Endothelial cell of umbilical vein (primary cell): ENCODE measurements around the gene INPP5B. TPM values are rescaled to one million over a fixed set of nuclear protein-coding genes. Genes with fewer than 3 reads are reported as not detected.

Experiments used
- BruUV-seq: library from RNA; stranded (reverse); fragments of 400-500 nt; replicated peaks from 2 replicates; lab custom pipeline; 2021; lab: Mats Ljungman, UMichigan
- CTCF ChIA-PET: fragments of 300-600, 350-600 bp; sonication (Branson Sonifier 250); formaldehyde crosslinking; loops from one replicate; lab custom pipeline; 2021; ENCODE audit warnings: antibody characterized with exemption, inconsistent platforms; lab: Charles Lee
- POLR2A ChIA-PET: fragments of 300-600, 350-600 bp; sonication (Branson Sonifier 250); formaldehyde crosslinking; loops from one replicate; lab custom pipeline; 2021; ENCODE audit warnings: antibody characterized with exemption, inconsistent platforms; lab: Charles Lee
- DNase-seq: peaks from one replicate; pipeline ENCODE4 v3.0.0-alpha.2; 2011; ENCODE audit warnings: low read depth, low spot score
- FAIRE-seq: peaks from 2 replicates; lab custom pipeline; 2011; peaks lifted over from hg19 to GRCh38; lab: Jason Lieb, UNC
- H2AFZ ChIP-seq: 2 replicates; pipeline ENCODE4 v1.6.0; 2012; ENCODE audit warnings: low read depth, low read length, control low read depth, inconsistent platforms
- H3K27ac ChIP-seq: 2 replicates; pipeline ENCODE4 v1.5.1; 2011; ENCODE audit warnings: low read depth, mild to moderate bottlenecking, control low read depth, low read length, moderate library complexity; ENCODE audit not compliant: insufficient read depth
- H3K27me3 ChIP-seq, 2 experiments: 2 replicates each; pipeline versions ENCODE4 v1.6.0 to v1.6.1; 2011; ENCODE audit warnings: low read length in 2 of 2, mixed read lengths in 1 of 2; ENCODE audit not compliant: control insufficient read depth in 2 of 2, insufficient read depth in 2 of 2
- H3K36me3 ChIP-seq, 2 experiments: 2 replicates in 1 of 2; 3 replicates in 1 of 2; pipeline ENCODE4 v1.5.1; 2011; ENCODE audit warnings: low read length in 2 of 2, mild to moderate bottlenecking in 1 of 2, moderate library complexity in 1 of 2; ENCODE audit not compliant: control insufficient read depth in 2 of 2, insufficient read depth in 2 of 2; ENCODE audit errors: extremely low read depth in 1 of 2
- H3K4me1 ChIP-seq: 3 replicates; pipeline ENCODE4 v1.5.1; 2011; ENCODE audit warnings: mild to moderate bottlenecking, low read length; ENCODE audit not compliant: control insufficient read depth, insufficient read depth; ENCODE audit errors: extremely low read depth
- H3K4me2 ChIP-seq: 2 replicates; pipeline ENCODE4 v1.6.1; 2011; ENCODE audit warnings: low read length, control low read depth, mixed read lengths; ENCODE audit not compliant: insufficient read depth
- H3K4me3 ChIP-seq, 3 experiments: fragments of 200-600 bp in 1 of 3; sonication (generic), shearing (Covaris generic) in 1 of 3; replicated peaks in 1 of 3; 2 replicates each; pipeline ENCODE4 v1.5.1; 2011 to 2016; ENCODE audit warnings: control low read depth in 3 of 3, low read length in 3 of 3, mild to moderate bottlenecking in 2 of 3, inconsistent platforms in 1 of 3, low read depth in 1 of 3, moderate library complexity in 1 of 3; ENCODE audit not compliant: insufficient read depth in 1 of 3
- H3K79me2 ChIP-seq: 2 replicates; pipeline ENCODE4 v1.6.0; 2012; ENCODE audit warnings: low read length, inconsistent platforms; ENCODE audit not compliant: control insufficient read depth, insufficient read depth
- H3K9ac ChIP-seq: replicated peaks from 2 replicates; pipeline ENCODE3; 2011; ENCODE audit warnings: low read length, control low read depth; ENCODE audit not compliant: insufficient read depth; ENCODE audit errors: extremely low read depth
- H3K9me1 ChIP-seq: replicated peaks from 3 replicates; pipeline ENCODE4 v1.6.0; 2011; ENCODE audit warnings: mild to moderate bottlenecking, low read length; ENCODE audit not compliant: control insufficient read depth, insufficient read depth; ENCODE audit errors: extremely low read depth
- H3K9me3 ChIP-seq: replicated peaks from 2 replicates; pipeline ENCODE4 v1.5.1; 2012; ENCODE audit warnings: low read length, inconsistent platforms; ENCODE audit not compliant: control insufficient read depth, insufficient read depth
- H4K20me1 ChIP-seq: replicated peaks from 2 replicates; pipeline ENCODE3; 2011; ENCODE audit warnings: mild to moderate bottlenecking, low read length; ENCODE audit not compliant: control insufficient read depth, insufficient read depth; ENCODE audit errors: extremely low read depth
- EZH2 ChIP-seq: IDR thresholded peaks from 2 replicates; pipeline ENCODE4 v1.6.1; 2012; ENCODE audit warnings: borderline replicate concordance, low read depth, mild to moderate bottlenecking, moderate library complexity, low read length, inconsistent platforms; ENCODE audit not compliant: severe bottlenecking
- FOS ChIP-seq: IDR thresholded peaks from 2 replicates; pipeline ENCODE4 v1.6.1; 2011; ENCODE audit warnings: mild to moderate bottlenecking, low read length, moderate library complexity, borderline replicate concordance; ENCODE audit not compliant: insufficient read depth
- GATA2 ChIP-seq: IDR thresholded peaks from 2 replicates; pipeline ENCODE4 v1.7.0; 2011; ENCODE audit warnings: low read depth, mild to moderate bottlenecking, moderate library complexity, mixed read lengths, low read length; ENCODE audit not compliant: insufficient read length, insufficient read depth
- JUN ChIP-seq: IDR thresholded peaks from 2 replicates; pipeline ENCODE4 v1.6.1; 2011; ENCODE audit warnings: borderline replicate concordance, low read depth; ENCODE audit not compliant: insufficient read length, insufficient read depth
- MYC ChIP-seq: IDR thresholded peaks from one replicate; pipeline ENCODE4 v1.6.1; 2011; ENCODE audit warnings: mild to moderate bottlenecking, low read depth, low read length
- POLR2A ChIP-seq: IDR thresholded peaks from 2 replicates; pipeline ENCODE4 v1.6.1; 2012; ENCODE audit warnings: low read depth, mild to moderate bottlenecking, control low read depth, low read length
- POLR2AphosphoS5 ChIP-seq: IDR thresholded peaks from 2 replicates; pipeline ENCODE4 v1.6.1; 2012; ENCODE audit warnings: low read depth, mild to moderate bottlenecking, control low read depth, low read length, moderate library complexity; ENCODE audit not compliant: insufficient read depth
- dilution Hi-C: fragments of 300-500 bp; cut with MboI; formaldehyde crosslinking; loops from one replicate; pipeline ENCODE4 v1.15.0; 2019; ENCODE audit warnings: low sequenced_read_pairs; ENCODE audit not compliant: extremely low pct_ligation_motif_present
- intact Hi-C: fragments of 100-400 bp; cut with micrococcal nuclease; formaldehyde crosslinking; loops from one replicate; pipeline ENCODE4 v1.10.0; 2022
- polyA plus RNA-seq, 4 experiments: library from polyadenylated mRNA; depleted of rRNA in 3 of 4; stranded (reverse) in 3 of 4; unstranded in 1 of 4; fragments of >200 nt; gene quantifications; 2 replicates each; pipeline versions ENCODE4 v1.2.1 to v1.2.3, GENCODE V29; 2011 to 2012; ENCODE audit warnings: missing spikeins in 1 of 4
- total RNA-seq: library from RNA; stranded (reverse); gene quantifications from 2 replicates; pipeline ENCODE4 v1.2.3, GENCODE V29; 2021
- TF ChIP-seq, protein P1 (sequence below), 2 donors: IDR thresholded peaks; 1 replicate in 1 of 2; 2 replicates in 1 of 2; pipeline ENCODE4 v1.5.1; 2011; ENCODE audit warnings: low read length in 2 of 2, mild to moderate bottlenecking in 2 of 2, moderate library complexity in 2 of 2, control low read depth in 1 of 2, inconsistent platforms in 1 of 2, low read depth in 1 of 2; ENCODE audit not compliant: insufficient read depth in 1 of 2; ENCODE audit errors: extremely low read depth in 1 of 2
- TF ChIP-seq, protein P2 (sequence below): IDR thresholded peaks from 2 replicates; pipeline ENCODE4 v1.6.1; 2011; ENCODE audit not compliant: insufficient read depth, insufficient read length

Gene INPP5B
- total and polyA plus RNA-seq, 2 donors (not counting 3 experiments of a cell fraction or from before 2014, with no cell fraction given): 7.4 to 14.7 TPM

DNA sequence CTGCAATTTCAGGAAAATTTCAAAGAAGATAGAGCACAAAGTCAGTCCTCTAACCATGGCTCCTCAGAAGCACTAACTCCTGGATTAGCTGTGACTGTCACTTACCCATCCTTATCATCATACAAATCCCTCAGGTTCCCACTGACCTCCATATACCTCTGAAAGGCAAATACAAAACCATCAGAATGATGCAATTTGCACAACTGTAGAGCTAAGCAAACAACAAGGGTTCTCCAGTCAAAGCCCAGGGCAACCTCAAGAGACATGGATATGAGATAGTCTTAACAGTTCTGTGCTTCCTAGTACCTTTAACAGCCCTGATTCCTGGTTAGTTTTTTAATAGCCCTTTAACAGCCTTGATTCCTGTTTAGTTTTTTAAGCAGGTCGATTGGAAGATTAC, 40.8 kb upstream of the INPP5B start:
- ChIA-PET POLR2A (no interaction called here), CTCF (interaction anchor here (0.7 kb wide), 1 partner anchor 848 kb away, joined by 3 read pairs; no protein-coding TSS in a partner anchor)
- Histone ChIP-seq H3K36me3 (peaks cover 13 to 18% of the 10 kb centered on the region in 2 experiments), H3K9me3 (no peaks in the 10 kb centered on the region), H3K4me1 (peaks cover 9% of the 10 kb centered on the region), H3K4me3 (no peak overlapping the region), H3K27ac (no peak overlapping the region), H3K27me3 (no peaks in the 10 kb centered on the region), H3K4me2 (no peak overlapping the region), H3K79me2 (peaks cover 22% of the 10 kb centered on the region), H3K9ac (no peak overlapping the region), H3K9me1 (no peaks in the 10 kb centered on the region), H4K20me1 (no peaks in the 10 kb centered on the region), H2AFZ (no peak overlapping the region)
- TF ChIP-seq EZH2: no peak
- no peak for TF ChIP-seq FOS
- TF ChIP-seq, protein P1, sequence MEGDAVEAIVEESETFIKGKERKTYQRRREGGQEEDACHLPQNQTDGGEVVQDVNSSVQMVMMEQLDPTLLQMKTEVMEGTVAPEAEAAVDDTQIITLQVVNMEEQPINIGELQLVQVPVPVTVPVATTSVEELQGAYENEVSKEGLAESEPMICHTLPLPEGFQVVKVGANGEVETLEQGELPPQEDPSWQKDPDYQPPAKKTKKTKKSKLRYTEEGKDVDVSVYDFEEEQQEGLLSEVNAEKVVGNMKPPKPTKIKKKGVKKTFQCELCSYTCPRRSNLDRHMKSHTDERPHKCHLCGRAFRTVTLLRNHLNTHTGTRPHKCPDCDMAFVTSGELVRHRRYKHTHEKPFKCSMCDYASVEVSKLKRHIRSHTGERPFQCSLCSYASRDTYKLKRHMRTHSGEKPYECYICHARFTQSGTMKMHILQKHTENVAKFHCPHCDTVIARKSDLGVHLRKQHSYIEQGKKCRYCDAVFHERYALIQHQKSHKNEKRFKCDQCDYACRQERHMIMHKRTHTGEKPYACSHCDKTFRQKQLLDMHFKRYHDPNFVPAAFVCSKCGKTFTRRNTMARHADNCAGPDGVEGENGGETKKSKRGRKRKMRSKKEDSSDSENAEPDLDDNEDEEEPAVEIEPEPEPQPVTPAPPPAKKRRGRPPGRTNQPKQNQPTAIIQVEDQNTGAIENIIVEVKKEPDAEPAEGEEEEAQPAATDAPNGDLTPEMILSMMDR (IDR thresholded peaks at IDR 0.05; ENCODE audit: extremely low read depth in 1 of 2, insufficient read depth in 1 of 2, low read depth in 1 of 2, low read length in 2 of 2): no peak
- TF ChIP-seq GATA2: no peak
- FAIRE-seq (no peak), DNase-seq (no peak)
- dilution Hi-C loops (no loop called here), intact Hi-C loops (no loop called here)
- no TSS peak for BruUV-seq

DNA sequence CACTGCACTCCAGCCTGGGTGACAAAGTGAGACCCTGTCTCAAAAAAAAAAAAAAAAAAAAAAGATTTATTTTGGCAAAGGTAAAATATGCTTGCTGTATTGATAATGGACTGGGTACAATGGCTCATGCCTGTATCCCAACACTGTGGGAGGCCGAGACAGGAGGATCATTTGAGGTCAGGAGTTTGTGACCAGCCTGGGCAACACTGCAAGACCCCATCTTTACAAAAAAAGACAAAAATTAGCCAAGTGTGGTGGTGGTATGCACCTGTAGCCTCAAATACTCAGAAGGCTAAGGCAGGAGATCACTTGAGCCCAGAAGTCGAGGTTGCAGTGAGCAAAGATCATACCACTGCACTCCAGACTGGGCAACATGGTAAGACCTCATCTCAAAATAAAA, 36.7 kb upstream of the INPP5B start:
- BruUV-seq: no TSS peak
- Histone ChIP-seq H3K27ac (no peak overlapping the region), H2AFZ (no peak overlapping the region), H3K4me2 (no peak overlapping the region), H3K27me3 (no peaks in the 10 kb centered on the region), H3K9me3 (no peaks in the 10 kb centered on the region), H3K9me1 (no peaks in the 10 kb centered on the region), H4K20me1 (no peaks in the 10 kb centered on the region), H3K36me3 (peaks cover 33 to 36% of the 10 kb centered on the region in 2 experiments), H3K9ac (no peak overlapping the region), H3K79me2 (peaks cover 10% of the 10 kb centered on the region), H3K4me3 (no peak overlapping the region), H3K4me1 (peaks cover 5% of the 10 kb centered on the region)
- FAIRE-seq (no peak), DNase-seq (no peak)
- CTCF ChIA-PET: interaction anchor here (0.9 kb wide), 1 partner anchor 34 kb away, joined by 3 read pairs; no protein-coding TSS in a partner anchor
- POLR2A ChIA-PET: no interaction called here
- TF ChIP-seq JUN: no peak
- TF ChIP-seq FOS: no peak
- TF ChIP-seq POLR2AphosphoS5: no peak
- TF ChIP-seq GATA2: no peak
- no peak for TF ChIP-seq MYC
- TF ChIP-seq, protein P1 (IDR thresholded peaks at IDR 0.05; ENCODE audit: extremely low read depth in 1 of 2, insufficient read depth in 1 of 2, low read depth in 1 of 2, low read length in 2 of 2): no peak
- TF ChIP-seq POLR2A: no peak
- no peak for TF ChIP-seq EZH2
- TF ChIP-seq, protein P2, sequence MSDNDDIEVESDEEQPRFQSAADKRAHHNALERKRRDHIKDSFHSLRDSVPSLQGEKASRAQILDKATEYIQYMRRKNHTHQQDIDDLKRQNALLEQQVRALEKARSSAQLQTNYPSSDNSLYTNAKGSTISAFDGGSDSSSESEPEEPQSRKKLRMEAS: no peak
- dilution Hi-C loops (no loop called here), intact Hi-C loops (no loop called here)
